Kidney (tissue), 14 donors: Measurements from ENCODE around the gene JARID2. TPM values are rescaled to one million over a fixed set of nuclear protein-coding genes. Genes with fewer than 3 reads are reported as not detected.

ENCODE experiments used
- DNase-seq, 5 donors: peaks; one replicate each; pipeline ENCODE4 v3.0.0-alpha.2; 2013 to 2020
- FAIRE-seq: peaks from 2 replicates; lab custom pipeline; 2012; peaks lifted over from hg19 to GRCh38; lab: Jason Lieb, UNC
- H3K27ac ChIP-seq, 2 donors: one replicate each; pipeline ENCODE4 v1.7.0; 2013; ENCODE audit warnings: low read depth in 2 of 2, low read length in 2 of 2, inconsistent platforms in 1 of 2
- H3K27me3 ChIP-seq: one replicate; pipeline ENCODE4 v1.7.1; 2013; ENCODE audit warnings: low read length, inconsistent platforms; ENCODE audit not compliant: control insufficient read depth, insufficient read depth
- H3K36me3 ChIP-seq, 3 donors: one replicate each; pipeline versions ENCODE4 v1.7.0 to v1.7.1; 2013; ENCODE audit warnings: low read length in 3 of 3, control low read depth in 1 of 3, inconsistent platforms in 1 of 3; ENCODE audit not compliant: insufficient read depth in 3 of 3, control insufficient read depth in 2 of 3
- H3K4me1 ChIP-seq, 3 donors: one replicate each; pipeline versions ENCODE4 v1.7.0 to v1.7.1; 2013; ENCODE audit warnings: low read length in 3 of 3, inconsistent platforms in 1 of 3, low read depth in 1 of 3; ENCODE audit not compliant: control insufficient read depth in 2 of 3, insufficient read depth in 2 of 3
- H3K4me3 ChIP-seq, 3 donors: one replicate each; pipeline versions ENCODE4 v1.7.0 to v1.8.1; 2013; ENCODE audit warnings: low read length in 3 of 3, control low read depth in 1 of 3, inconsistent platforms in 1 of 3
- H3K9ac ChIP-seq, 3 donors: one replicate each; pipeline versions ENCODE4 v1.7.0 to v1.7.1; 2013; ENCODE audit warnings: low read length in 3 of 3, control low read depth in 1 of 3, inconsistent platforms in 1 of 3
- H3K9me3 ChIP-seq, 3 donors: one replicate each; pipeline versions ENCODE4 v1.7.0 to v1.7.1; 2013; ENCODE audit warnings: low read length in 3 of 3, control low read depth in 1 of 3, inconsistent platforms in 1 of 3; ENCODE audit not compliant: control insufficient read depth in 2 of 3, insufficient read depth in 1 of 3
- intact Hi-C: fragments of 100-400 bp; cut with DNase I; formaldehyde crosslinking; loops from one replicate; pipeline ENCODE4 v1.11.1; 2022
- polyA plus RNA-seq: library from polyadenylated mRNA; stranded (reverse); fragments of 350-450 nt; fragmentation: Illumina TruSeq; extraction: RNeasy Lipid Tissue Mini Kit (QIAGEN cat#74804); gene quantifications from one replicate; pipeline ENCODE4 v1.2.3, GENCODE V29; 2014; ENCODE audit warnings: low read depth, low replicate concordance; ENCODE audit not compliant: insufficient read depth
- total RNA-seq: library from RNA; stranded (reverse); fragmentation: NEBNext Ultra II Directional; extraction: Animal tissue kit (Norgen Biotek cat#: 25700); gene quantifications from one replicate; pipeline ENCODE4 v1.2.1, GENCODE V29; 2021
- TF ChIP-seq, protein P1 (sequence below): IDR thresholded peaks from 3 replicates; pipeline ENCODE4 v1.5.1; 2012; ENCODE audit warnings: mild to moderate bottlenecking, moderate library complexity, borderline replicate concordance; ENCODE audit not compliant: insufficient read depth; ENCODE audit errors: extremely low read depth
- donor health status: control.
- donor health status: control.
- donor health status: control.
- donor health status: control.
- donor health status: control.
- donor health status: DM: yes; HTN: yes; CAD: no.
- donor health status: Normal renal cell carcinoma (clear cell type).

Gene JARID2
- total and polyA plus RNA-seq, 2 donors from 2014 or later: 1.8 to 12.3 TPM

DNA sequence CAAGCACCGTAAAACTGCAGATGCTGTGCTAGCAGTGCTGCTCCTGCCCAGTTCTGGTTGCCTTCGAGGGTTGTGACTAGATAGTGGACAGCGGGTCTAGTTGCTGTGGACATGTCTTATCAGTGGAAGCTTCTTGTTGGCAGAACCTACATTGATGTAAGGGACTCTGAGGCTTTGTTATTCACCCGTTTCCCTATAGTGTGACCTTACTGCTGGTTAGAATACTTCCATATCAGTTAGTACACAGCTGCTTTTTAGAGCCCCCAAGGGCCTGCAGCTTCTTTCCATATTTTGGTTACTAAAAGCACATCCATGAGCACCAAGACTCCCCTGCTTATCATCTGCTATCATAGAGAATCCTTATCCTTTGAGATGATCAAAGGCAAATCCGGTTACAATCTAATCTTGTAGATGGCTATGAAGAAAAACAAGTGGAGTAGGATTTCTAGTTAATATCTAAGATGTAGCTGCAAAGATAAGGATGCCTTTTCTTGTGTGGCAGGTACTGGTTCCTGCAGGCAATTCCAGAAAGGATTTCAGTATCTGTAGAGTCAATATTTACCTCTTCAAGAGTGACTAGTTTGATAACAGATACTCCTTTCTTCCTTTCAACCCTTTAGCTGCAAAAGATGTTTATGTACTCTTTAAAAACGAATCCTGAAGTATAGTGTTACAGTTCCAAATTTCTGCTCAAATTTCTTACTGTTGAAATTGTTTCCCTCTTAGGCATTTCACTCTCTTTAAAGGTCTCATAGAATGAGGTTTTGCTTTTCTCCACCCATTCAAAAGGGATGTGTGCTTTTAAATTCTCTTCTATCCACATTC is 163.6 kb downstream of the JARID2 start:
- Histone ChIP-seq H3K36me3 (no peaks in the 10 kb centered on the region), H3K27me3 (no peaks in the 10 kb centered on the region), H3K4me1 (peaks cover 0 to 5% (median 4%) of the 10 kb centered on the region in 3 donors), H3K4me3 (no peak overlapping the region), H3K27ac (no peak overlapping the region), H3K9ac (no peak overlapping the region), H3K9me3 (no peaks in the 10 kb centered on the region)
- FAIRE-seq (no peak), DNase-seq (peak in 1 of 5 donors; percentile 18)
- intact Hi-C loops: no loop called here
- TF ChIP-seq, protein P1, sequence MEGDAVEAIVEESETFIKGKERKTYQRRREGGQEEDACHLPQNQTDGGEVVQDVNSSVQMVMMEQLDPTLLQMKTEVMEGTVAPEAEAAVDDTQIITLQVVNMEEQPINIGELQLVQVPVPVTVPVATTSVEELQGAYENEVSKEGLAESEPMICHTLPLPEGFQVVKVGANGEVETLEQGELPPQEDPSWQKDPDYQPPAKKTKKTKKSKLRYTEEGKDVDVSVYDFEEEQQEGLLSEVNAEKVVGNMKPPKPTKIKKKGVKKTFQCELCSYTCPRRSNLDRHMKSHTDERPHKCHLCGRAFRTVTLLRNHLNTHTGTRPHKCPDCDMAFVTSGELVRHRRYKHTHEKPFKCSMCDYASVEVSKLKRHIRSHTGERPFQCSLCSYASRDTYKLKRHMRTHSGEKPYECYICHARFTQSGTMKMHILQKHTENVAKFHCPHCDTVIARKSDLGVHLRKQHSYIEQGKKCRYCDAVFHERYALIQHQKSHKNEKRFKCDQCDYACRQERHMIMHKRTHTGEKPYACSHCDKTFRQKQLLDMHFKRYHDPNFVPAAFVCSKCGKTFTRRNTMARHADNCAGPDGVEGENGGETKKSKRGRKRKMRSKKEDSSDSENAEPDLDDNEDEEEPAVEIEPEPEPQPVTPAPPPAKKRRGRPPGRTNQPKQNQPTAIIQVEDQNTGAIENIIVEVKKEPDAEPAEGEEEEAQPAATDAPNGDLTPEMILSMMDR: no peak

DNA sequence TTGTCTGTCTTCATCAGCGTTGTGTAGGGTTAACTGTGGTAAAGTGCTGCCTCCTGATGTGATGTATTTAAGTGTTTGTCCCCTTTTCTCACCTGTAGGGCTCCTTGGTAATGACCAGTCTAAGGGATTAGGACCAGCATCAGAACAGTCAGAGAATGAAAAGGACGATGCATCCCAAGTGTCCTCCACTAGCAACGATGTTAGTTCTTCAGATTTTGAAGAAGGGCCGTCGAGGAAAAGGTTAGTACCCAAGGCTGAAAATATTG is 164.2 kb downstream of the JARID2 start:
- Histone ChIP-seq H3K27me3 (no peaks in the 10 kb centered on the region), H3K9ac (no peak overlapping the region), H3K36me3 (no peaks in the 10 kb centered on the region), H3K4me3 (no peak overlapping the region), H3K4me1 (peaks cover 0 to 5% (median 3%) of the 10 kb centered on the region in 3 donors), H3K9me3 (no peaks in the 10 kb centered on the region), H3K27ac (no peak overlapping the region)
- TF ChIP-seq, protein P1: no peak
- FAIRE-seq: no peak
- intact Hi-C loops: no loop called here
- no peak for DNase-seq

DNA sequence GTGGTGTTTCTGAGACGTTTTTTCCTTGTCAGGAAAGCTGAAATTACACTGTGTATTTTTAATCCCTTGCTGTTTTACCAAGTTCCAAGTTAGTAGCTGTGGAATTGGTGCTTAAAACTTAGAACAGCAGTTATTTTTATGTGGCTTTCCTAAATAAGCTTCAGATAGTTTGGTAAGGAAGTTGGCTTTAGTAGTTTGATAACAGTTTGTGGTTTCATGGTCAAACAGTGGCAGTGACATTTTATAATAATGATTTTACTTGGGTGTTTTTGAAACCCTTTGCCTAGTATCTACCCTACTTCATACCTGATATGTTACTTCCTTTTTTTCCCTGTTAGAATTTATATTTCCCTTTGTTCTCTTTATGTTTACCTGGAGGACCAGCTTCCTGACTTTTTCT is 164.9 kb downstream of the JARID2 start:
- TF ChIP-seq, protein P1: no peak
- H3K36me3 ChIP-seq: no peaks in the 10 kb centered on the region
- no peaks in the 10 kb centered on the region for H3K9me3 ChIP-seq
- FAIRE-seq (no peak), DNase-seq (no peak)
- H3K4me3 ChIP-seq: no peak overlapping the region
- H3K27ac ChIP-seq: no peak overlapping the region
- H3K9ac ChIP-seq: no peak overlapping the region
- no peaks in the 10 kb centered on the region for H3K27me3 ChIP-seq
- H3K4me1 ChIP-seq: peaks cover 0 to 5% (median 3%) of the 10 kb centered on the region in 3 donors
- intact Hi-C loops: no loop called here
